ENCODE results near the gene IFT25.
A peak's percentile ranks its signal among the peaks of the same experiment; 100 is the strongest.

IFT25 gene

DNA sequence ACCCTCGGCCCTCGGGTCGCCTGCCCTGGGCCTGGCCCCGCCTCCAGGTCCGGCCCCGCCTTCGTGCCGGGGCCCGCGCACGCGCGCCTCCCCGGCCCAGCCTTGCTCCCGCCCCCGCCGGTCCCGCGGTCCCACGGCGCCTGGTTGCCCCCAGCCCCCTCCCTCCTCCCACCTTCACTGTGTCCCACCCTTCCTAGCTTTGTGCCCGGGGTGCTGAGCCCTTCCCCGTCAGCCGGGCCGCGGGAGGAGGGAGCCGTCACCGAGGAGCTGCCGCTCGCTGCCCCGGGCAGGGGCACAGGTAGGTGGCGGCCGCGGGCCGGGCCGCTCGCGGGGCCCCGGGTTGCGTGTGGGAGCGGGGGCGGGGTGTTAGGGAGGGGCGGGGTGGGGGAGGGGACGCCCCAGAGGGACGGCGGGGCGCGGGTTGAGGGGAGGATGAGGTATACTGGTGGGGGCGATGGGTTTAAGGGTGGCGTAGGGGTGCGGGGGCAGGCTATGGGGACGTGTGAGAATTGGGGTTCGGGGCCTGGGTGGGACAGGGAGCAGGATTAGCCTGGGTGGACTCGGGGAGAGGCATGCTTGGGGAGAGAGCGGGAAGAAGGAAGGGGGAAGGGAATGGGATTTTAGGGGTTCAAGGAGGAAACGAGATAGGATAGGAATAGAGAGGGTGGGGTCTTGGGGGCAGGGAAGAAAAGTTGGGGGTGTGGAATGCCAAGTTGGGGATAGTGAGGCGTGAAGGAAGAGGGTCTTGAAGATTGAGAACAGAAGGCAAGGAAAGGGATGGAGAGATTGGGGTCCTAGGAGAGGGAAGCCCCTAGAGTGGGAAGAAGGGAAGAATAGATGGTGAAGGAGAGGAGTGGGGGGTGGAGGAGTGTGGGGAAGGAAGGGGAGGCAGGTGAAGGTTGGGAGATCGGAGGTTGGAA is 1.0 kb upstream of the IFT25 start, which contains the start of gene LRRC42:
LRRC42 (plus strand) TSS at position 99 of the 920 bp plus-strand sequence. CDS start 5,650 bp downstream, outside the sequence.
- TF ChIP-seq GATA3 (IDR thresholded peaks at IDR 0.05; ENCODE audit: low read depth, low read length): no peak
- no peak for TF ChIP-seq GATA2 (IDR thresholded peaks at IDR 0.05; ENCODE audit: low read depth, low read length)

DNA sequence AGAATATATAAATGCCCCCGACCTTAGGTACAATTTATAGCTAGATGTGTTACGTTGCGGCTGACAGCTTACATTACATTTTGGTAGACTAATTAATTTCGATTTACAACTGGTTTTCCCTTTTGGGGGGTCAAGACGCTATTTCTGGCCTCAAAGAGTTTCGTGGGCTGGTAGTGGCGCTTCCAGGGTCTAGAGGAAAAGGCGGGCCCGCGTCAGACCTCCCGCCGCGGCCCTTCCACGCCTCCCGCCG is 391 bp downstream of the IFT25 start:
- TF ChIP-seq GATA2 (IDR thresholded peaks at IDR 0.05; ENCODE audit: low read depth, low read length) (no peak), GATA3 (IDR thresholded peaks at IDR 0.05; ENCODE audit: low read depth, low read length) (no peak)

GRCh38 chr1:53944469-53945182 is 873 bp downstream of the IFT25 start:
- TF ChIP-seq GATA3 (IDR thresholded peaks at IDR 0.05; ENCODE audit: low read depth, low read length) (no peak), GATA2 (IDR thresholded peaks at IDR 0.05; ENCODE audit: low read depth, low read length) (no peak)

DNA sequence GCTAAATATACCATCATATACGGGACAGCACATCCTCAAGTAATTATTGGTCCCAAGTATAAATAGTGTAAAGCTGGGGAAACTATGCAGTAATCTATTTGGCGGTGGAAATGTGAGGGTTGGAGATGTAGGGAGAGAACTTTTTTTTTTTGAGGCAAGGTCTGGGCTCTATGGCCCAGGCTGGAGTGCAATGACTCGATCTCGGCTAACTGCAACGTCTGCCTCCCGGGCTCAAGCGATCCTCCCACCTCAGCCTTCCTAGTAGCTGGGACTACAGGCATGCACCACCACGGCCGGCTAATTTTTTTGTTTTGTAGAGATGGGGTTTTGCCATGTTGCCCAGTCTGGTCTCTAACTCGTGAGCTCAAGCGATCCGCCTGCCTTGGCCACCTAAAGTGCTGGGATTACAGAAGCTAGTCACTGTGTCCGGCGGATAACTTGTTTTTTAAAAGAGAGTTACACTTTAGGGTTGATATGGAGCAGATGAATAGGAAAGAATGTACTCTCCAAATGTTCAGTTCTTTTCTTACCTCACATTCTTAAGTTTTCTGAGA is 1.9 kb downstream of the IFT25 start:
- TF ChIP-seq GATA2 (IDR thresholded peaks at IDR 0.05; ENCODE audit: low read depth, low read length) (no peak), GATA3 (IDR thresholded peaks at IDR 0.05; ENCODE audit: low read depth, low read length) (no peak)

DNA sequence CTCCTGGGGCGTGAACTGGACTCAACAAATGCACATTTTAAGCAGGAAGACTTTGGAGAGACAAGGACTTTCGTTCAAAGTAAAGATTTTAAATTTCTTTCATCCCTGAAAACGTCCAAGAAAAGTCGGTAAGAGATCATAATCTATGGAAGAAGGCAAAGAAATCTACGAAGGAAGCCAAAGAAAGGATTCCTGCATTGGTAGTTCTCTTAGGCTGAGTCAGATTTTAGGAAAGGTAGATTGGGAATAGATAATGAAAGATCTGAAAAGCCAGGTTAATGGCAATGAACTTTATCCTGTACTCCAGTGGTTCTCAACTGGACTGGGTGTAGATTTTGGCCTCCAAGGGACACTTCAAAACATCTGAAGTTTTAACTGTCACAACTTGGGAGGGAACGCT is 2.4 kb downstream of the IFT25 start:
- TF ChIP-seq GATA3 (IDR thresholded peaks at IDR 0.05; ENCODE audit: low read depth, low read length) (no peak), GATA2 (IDR thresholded peaks at IDR 0.05; ENCODE audit: low read depth, low read length) (no peak)

- TF ChIP-seq GATA3 (IDR thresholded peaks at IDR 0.05; ENCODE audit: low read depth, low read length) (no peak), GATA2 (IDR thresholded peaks at IDR 0.05; ENCODE audit: low read depth, low read length) (no peak)
These were observed 3.2 kb downstream of the IFT25 start for GRCh38 chr1:53942127-53942957.

- no peak for TF ChIP-seq GATA3 (IDR thresholded peaks at IDR 0.05; ENCODE audit: low read depth, low read length)
- TF ChIP-seq GATA2 (IDR thresholded peaks at IDR 0.05; ENCODE audit: low read depth, low read length): no peak
These were observed 7.2 kb downstream of the IFT25 start for GRCh38 chr1:53938136-53938830.

GRCh38 chr1:53936430-53936829 is 9.1 kb downstream of the IFT25 start:
- TF ChIP-seq GATA2 (IDR thresholded peaks at IDR 0.05; ENCODE audit: low read depth, low read length): no peak
- TF ChIP-seq GATA3 (IDR thresholded peaks at IDR 0.05; ENCODE audit: low read depth, low read length): no peak

GRCh38 chr1:53934170-53934765 is 11.2 kb downstream of the IFT25 start:
- TF ChIP-seq GATA2 (IDR thresholded peaks at IDR 0.05; ENCODE audit: low read depth, low read length) (no peak), GATA3 (IDR thresholded peaks at IDR 0.05; ENCODE audit: low read depth, low read length) (no peak)

GRCh38 chr1:53931523-53931922 is 14.0 kb downstream of the IFT25 start:
- TF ChIP-seq GATA3 (IDR thresholded peaks at IDR 0.05; ENCODE audit: low read depth, low read length) (no peak), GATA2 (IDR thresholded peaks at IDR 0.05; ENCODE audit: low read depth, low read length) (no peak)

DNA sequence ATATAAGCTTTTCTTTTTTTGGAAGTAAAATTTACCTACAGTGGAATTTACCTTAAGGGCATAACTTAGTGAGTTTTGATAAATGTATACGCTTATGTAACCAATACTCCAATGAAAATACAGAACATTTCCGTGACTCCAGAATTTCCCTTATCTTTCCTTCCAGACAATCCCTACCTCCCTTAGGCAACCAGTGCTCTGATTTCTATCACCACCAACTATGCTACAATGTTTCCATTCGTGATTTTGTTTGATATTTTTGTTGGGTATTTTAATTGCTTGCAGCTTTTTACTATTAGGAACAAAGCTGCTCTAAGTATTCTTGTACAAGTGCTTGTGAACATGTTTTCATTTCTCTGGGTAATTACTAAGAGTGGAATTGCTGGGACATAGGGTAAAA is 14.6 kb downstream of the IFT25 start:
- no peak for TF ChIP-seq GATA2 (IDR thresholded peaks at IDR 0.05; ENCODE audit: low read depth, low read length)
- TF ChIP-seq GATA3 (IDR thresholded peaks at IDR 0.05; ENCODE audit: low read depth, low read length): no peak

DNA sequence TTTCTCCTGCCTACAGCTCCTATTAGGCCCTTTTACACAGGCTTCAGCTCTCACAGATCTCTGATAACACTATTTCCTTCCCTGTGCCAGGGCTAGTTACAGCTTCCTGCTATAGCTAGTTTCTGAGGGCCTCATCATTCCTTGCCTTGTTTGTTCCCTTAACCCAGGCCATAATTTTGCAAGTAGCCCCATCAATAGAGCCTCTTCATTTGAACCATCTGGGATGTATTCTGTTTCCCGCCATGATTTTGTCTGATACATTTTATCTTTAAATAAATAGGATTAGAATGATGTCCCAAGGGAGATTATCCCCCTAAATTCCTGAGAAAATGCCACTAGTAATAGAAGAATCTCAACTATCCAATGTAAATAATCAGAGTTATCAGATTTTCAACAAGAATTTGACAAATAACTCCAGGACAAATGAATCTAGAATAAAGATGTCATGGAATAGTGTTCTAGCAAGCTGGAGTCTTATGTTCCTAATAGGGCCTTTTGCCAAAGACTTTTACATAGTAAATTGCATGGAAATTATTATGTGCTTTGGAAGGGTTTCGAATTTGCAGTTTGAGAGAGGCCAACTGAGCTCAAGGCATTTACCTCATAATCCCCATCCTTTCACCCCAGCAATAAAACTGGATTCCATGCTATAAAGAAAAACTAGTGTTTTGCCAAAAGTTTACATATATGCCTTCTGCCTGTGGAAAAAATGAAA is 16.1 kb downstream of the IFT25 start:
- TF ChIP-seq GATA3 (IDR thresholded peaks at IDR 0.05; ENCODE audit: low read depth, low read length) (no peak), GATA2 (IDR thresholded peaks at IDR 0.05; ENCODE audit: low read depth, low read length) (peak; percentile 11; the same call in 1 of the 2 replicates)
